HepG2 (cell line): ENCODE measurements around the gene CTSZ.

Source experiments
- DMAP1 ChIP-seq: IDR thresholded peaks from 2 replicates; pipeline ENCODE4 v1.6.1; 2016
- ETV6 ChIP-seq: sonication (generic); formaldehyde crosslinking; conservative IDR thresholded peaks from 2 replicates; pipeline ENCODE4 v1.4.0; 2020; ENCODE audit warnings: missing genetic modification reagents
- JUNB ChIP-seq: sonication (generic); formaldehyde crosslinking; IDR thresholded peaks from 2 replicates; pipeline ENCODE4 v1.8.0; 2022; ENCODE audit warnings: missing genetic modification reagents, mild to moderate bottlenecking, borderline replicate concordance
- PHF5A ChIP-seq: IDR thresholded peaks from one replicate; pipeline ENCODE4 v1.6.1; 2018; ENCODE audit warnings: low read depth, missing genetic modification reagents; ENCODE audit not compliant: unreplicated experiment
- PHF8 ChIP-seq: sonication (generic); formaldehyde crosslinking; IDR thresholded peaks from 2 replicates; pipeline ENCODE4 v1.5.0; 2020; ENCODE audit warnings: missing genetic modification reagents
- POLR2A ChIP-seq, 2 experiments: IDR thresholded peaks; 2 replicates each; pipeline ENCODE4 v1.6.1; 2011; ENCODE audit warnings: low read depth in 2 of 2, low read length in 2 of 2, mild to moderate bottlenecking in 1 of 2, moderate library complexity in 1 of 2; ENCODE audit not compliant: insufficient read depth in 1 of 2
- RNF2 ChIP-seq: fragments of 450-650 bp; conservative IDR thresholded peaks from 2 replicates; pipeline ENCODE4 v1.6.1; 2016; ENCODE audit warnings: low read depth
- SALL2 ChIP-seq: sonication (generic); formaldehyde crosslinking; IDR thresholded peaks from 2 replicates; pipeline ENCODE4 v1.8.1; 2023; ENCODE audit warnings: mild to moderate bottlenecking, missing genetic modification reagents, inconsistent platforms
- WIZ ChIP-seq: sonication (generic); formaldehyde crosslinking; IDR thresholded peaks from 2 replicates; pipeline ENCODE4 v1.5.1; 2020; ENCODE audit warnings: mild to moderate bottlenecking, missing genetic modification reagents
- ZFP36L2 ChIP-seq: sonication (generic); formaldehyde crosslinking; IDR thresholded peaks from 2 replicates; pipeline ENCODE4 v1.4.0; 2020; ENCODE audit warnings: missing genetic modification reagents
- ZNF713 ChIP-seq: sonication (generic); formaldehyde crosslinking; IDR thresholded peaks from 2 replicates; pipeline ENCODE4 v1.4.0; 2020; ENCODE audit warnings: mild to moderate bottlenecking, missing genetic modification reagents
- ZSCAN12 ChIP-seq: sonication (generic); formaldehyde crosslinking; IDR thresholded peaks from 2 replicates; pipeline ENCODE4 v1.9.0; 2021; ENCODE audit warnings: mild to moderate bottlenecking, missing genetic modification reagents
- ZSCAN25 ChIP-seq: sonication (generic); formaldehyde crosslinking; IDR thresholded peaks from 2 replicates; pipeline ENCODE4 v1.8.0; 2022; ENCODE audit warnings: mild to moderate bottlenecking, missing genetic modification reagents
- TF ChIP-seq, protein P1 (sequence below): sonication (generic); formaldehyde crosslinking; IDR thresholded peaks from 2 replicates; pipeline ENCODE4 v1.5.0; 2020; ENCODE audit warnings: mild to moderate bottlenecking, missing genetic modification reagents, moderate library complexity

DNA sequence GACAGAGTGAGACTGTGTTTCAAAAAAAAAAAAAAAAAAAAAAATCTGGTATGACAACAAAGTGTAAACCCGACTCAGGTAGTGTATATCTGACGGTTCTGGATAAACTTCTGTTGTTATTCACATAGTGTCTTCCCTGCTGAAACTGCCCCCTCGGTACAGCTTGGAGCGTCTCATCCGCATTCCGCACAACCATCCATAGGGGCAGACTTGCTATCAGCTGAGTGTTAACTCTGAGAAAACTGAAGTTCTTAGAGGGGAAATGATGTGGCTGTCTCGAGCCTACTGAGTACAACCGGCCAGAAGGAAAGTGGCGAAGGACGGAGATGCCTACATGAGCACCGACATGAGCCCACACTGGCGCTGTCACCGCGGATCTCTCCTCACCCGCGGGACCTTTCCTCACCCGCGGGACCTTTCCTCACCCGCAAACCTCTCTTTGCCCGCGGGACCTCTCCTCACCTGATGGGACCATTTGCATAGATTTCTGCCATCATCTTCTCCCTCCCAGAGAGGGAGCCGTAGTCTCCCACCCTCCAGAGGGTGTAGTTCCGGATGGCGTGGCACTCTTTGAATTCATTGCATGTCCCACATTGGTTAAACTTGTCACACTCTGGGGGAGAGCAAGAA is 9.8 kb downstream of the CTSZ start:
- TF ChIP-seq ZSCAN25 (CRISPR knock-in tag) (no peak), PHF5A (CRISPR knock-in tag) (no peak), JUNB (CRISPR knock-in tag) (no peak), RNF2 (no peak), SALL2 (CRISPR knock-in tag) (no peak), PHF8 (no peak), ZNF713 (CRISPR knock-in tag) (no peak), DMAP1 (CRISPR knock-in tag) (no peak), ETV6 (CRISPR knock-in tag) (no peak), ZSCAN12 (CRISPR knock-in tag) (no peak), WIZ (CRISPR knock-in tag) (no peak), ZFP36L2 (CRISPR knock-in tag) (no peak), POLR2A (IDR thresholded peaks at IDR 0.05; ENCODE audit: insufficient read depth in 1 of 2, low read depth in 2 of 2, low read length in 2 of 2) (0 out of 4 replicates have a peak, but pooled peaks of 1 of the 2 experiments have one; percentile 20)
- TF ChIP-seq, protein P1, sequence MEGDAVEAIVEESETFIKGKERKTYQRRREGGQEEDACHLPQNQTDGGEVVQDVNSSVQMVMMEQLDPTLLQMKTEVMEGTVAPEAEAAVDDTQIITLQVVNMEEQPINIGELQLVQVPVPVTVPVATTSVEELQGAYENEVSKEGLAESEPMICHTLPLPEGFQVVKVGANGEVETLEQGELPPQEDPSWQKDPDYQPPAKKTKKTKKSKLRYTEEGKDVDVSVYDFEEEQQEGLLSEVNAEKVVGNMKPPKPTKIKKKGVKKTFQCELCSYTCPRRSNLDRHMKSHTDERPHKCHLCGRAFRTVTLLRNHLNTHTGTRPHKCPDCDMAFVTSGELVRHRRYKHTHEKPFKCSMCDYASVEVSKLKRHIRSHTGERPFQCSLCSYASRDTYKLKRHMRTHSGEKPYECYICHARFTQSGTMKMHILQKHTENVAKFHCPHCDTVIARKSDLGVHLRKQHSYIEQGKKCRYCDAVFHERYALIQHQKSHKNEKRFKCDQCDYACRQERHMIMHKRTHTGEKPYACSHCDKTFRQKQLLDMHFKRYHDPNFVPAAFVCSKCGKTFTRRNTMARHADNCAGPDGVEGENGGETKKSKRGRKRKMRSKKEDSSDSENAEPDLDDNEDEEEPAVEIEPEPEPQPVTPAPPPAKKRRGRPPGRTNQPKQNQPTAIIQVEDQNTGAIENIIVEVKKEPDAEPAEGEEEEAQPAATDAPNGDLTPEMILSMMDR, result no peak
